GM12878 (cell line): ENCODE measurements around the gene HERC4. TPM values are rescaled to one million over a fixed set of nuclear protein-coding genes. Genes with fewer than 3 reads are reported as not detected.
"Not testable (repeated sequence)": the region's sequence is repeated elsewhere in the genome, so short reads cannot be mapped to it uniquely, and the experiment has no call there.

Source experiments
- ATAC-seq: fragments of 200-7000 bp; cut with Tn5 transposase; 3 replicates; pipeline ENCODE4 v1.9.1; 2020; ENCODE audit warnings: mild to moderate bottlenecking, moderate library complexity
- BruUV-seq: library from RNA; stranded (reverse); fragments of 400-500 nt; replicated peaks from 2 replicates; lab custom pipeline; 2021; lab: Mats Ljungman, UMichigan
- CTCF ChIA-PET: fragments of 300-600 bp; sonication (Branson Sonifier 250); formaldehyde crosslinking; extraction: SDS; loops from one replicate; lab custom pipeline; 2021; ENCODE audit warnings: inconsistent platforms; lab: Yijun Ruan, JAX
- POLR2A ChIA-PET: fragments of 350-600 bp; formaldehyde crosslinking; extraction: SDS; loops from one replicate; lab custom pipeline; 2021; ENCODE audit warnings: inconsistent platforms; lab: Charles Lee
- RAD21 ChIA-PET: fragments of 300-600 bp; sonication (Branson Sonifier 250); formaldehyde crosslinking; loops from one replicate; lab custom pipeline; 2023; ENCODE audit warnings: antibody characterized with exemption; ENCODE audit not compliant: unreplicated experiment; lab: Charles Lee
- SMC1A ChIA-PET: fragments of 300-600 bp; sonication (Branson Sonifier 250); formaldehyde crosslinking; loops from one replicate; lab custom pipeline; 2023; ENCODE audit not compliant: unreplicated experiment, uncharacterized antibody; lab: Charles Lee
- DNase-seq: peaks from one replicate; pipeline ENCODE4 v3.0.0-alpha.2; 2011; ENCODE audit warnings: low read depth, low spot score
- FAIRE-seq: peaks from 3 replicates; lab custom pipeline; 2011; peaks lifted over from hg19 to GRCh38; lab: Jason Lieb, UNC
- H2AFZ ChIP-seq: 2 replicates; pipeline ENCODE4 v1.6.0; 2011; ENCODE audit warnings: low read depth, low read length, control low read depth; ENCODE audit not compliant: control insufficient read depth
- H3K27ac ChIP-seq: 2 replicates; pipeline ENCODE4 v1.5.1; 2011; ENCODE audit warnings: control low read depth; ENCODE audit not compliant: control insufficient read depth, insufficient read depth
- H3K27me3 ChIP-seq, 2 experiments: replicated peaks in 1 of 2; 2 replicates each; pipeline versions ENCODE4 v1.6.0 to v1.6.1; 2011; ENCODE audit warnings: low read length in 1 of 2; ENCODE audit not compliant: control insufficient read depth in 2 of 2, insufficient read depth in 2 of 2
- H3K36me3 ChIP-seq, 2 experiments: 2 replicates each; pipeline ENCODE4 v1.5.1; 2011; ENCODE audit warnings: low read length in 1 of 2; ENCODE audit not compliant: control insufficient read depth in 2 of 2, insufficient read depth in 2 of 2
- H3K4me1 ChIP-seq: 2 replicates; pipeline ENCODE4 v1.6.1; 2011; ENCODE audit warnings: mild to moderate bottlenecking, low read length, moderate library complexity, mixed read lengths; ENCODE audit not compliant: control insufficient read depth, insufficient read depth
- H3K4me2 ChIP-seq: 2 replicates; pipeline ENCODE4 v1.6.0; 2011; ENCODE audit warnings: control low read depth; ENCODE audit not compliant: control insufficient read depth, insufficient read depth
- H3K4me3 ChIP-seq: fragments of 200-600 bp; sonication (generic); 2 replicates; pipeline ENCODE4 v1.5.1; 2016
- H3K79me2 ChIP-seq: 2 replicates; pipeline ENCODE4 v1.6.0; 2011; ENCODE audit warnings: low read length; ENCODE audit not compliant: control insufficient read depth, insufficient read depth
- H3K9ac ChIP-seq: 2 replicates; pipeline ENCODE4 v1.8.0; 2011; ENCODE audit warnings: low read length, control low read depth, mixed read lengths; ENCODE audit not compliant: control insufficient read depth, insufficient read depth
- H3K9me3 ChIP-seq: replicated peaks from 3 replicates; pipeline ENCODE4 v1.5.1; 2011; ENCODE audit warnings: mild to moderate bottlenecking, low read length; ENCODE audit not compliant: control insufficient read depth, insufficient read depth
- H4K20me1 ChIP-seq: 2 replicates; pipeline ENCODE4 v1.6.0; 2011; ENCODE audit not compliant: control insufficient read depth, insufficient read depth
- BCL3 ChIP-seq: IDR thresholded peaks from 2 replicates; pipeline ENCODE4 v1.6.1; 2011; ENCODE audit warnings: borderline replicate concordance, low read depth, mild to moderate bottlenecking, moderate library complexity, low read length; ENCODE audit not compliant: insufficient read depth, poor library complexity, severe bottlenecking
- NFYB ChIP-seq: IDR thresholded peaks from 2 replicates; pipeline ENCODE4 v1.6.1; 2011; ENCODE audit warnings: low read depth, mild to moderate bottlenecking, low read length, improper control_type of control experiment, moderate library complexity; ENCODE audit not compliant: insufficient read depth
- WGBS: methylation state at CpG from one replicate; pipeline ENCODE4 v1.1.6; 2016; ENCODE audit warnings: low lambda C conversion rate; ENCODE audit not compliant: insufficient replicate concordance, insufficient coverage; ENCODE audit errors: missing lambda C conversion rate; 5-methylcytosine and 5-hydroxymethylcytosine counted together
- in situ Hi-C: fragments of 300-500 bp; cut with MboI; formaldehyde crosslinking; loops from 9 replicates; pipeline ENCODE4 v1.14.3; 2018; ENCODE audit warnings: mixed read lengths
- intact Hi-C: fragments of 100-400 bp; cut with micrococcal nuclease; formaldehyde crosslinking; loops from one replicate; pipeline ENCODE4 v1.14.2; 2022; ENCODE audit not compliant: unreplicated experiment
- polyA plus RNA-seq, 11 experiments: library from polyadenylated mRNA; depleted of rRNA in 4 of 11; unstranded in 6 of 11; stranded (reverse) in 5 of 11; fragments of >200 nt; fragmentation: Nextera tagmentation in 4 of 11; fragmentation: Illumina TruSeq in 1 of 11; extraction: Ambion mirVana in 4 of 11; extraction: Trizol in 1 of 11; gene quantifications; 1 replicate in 1 of 11; 2 replicates in 10 of 11; pipeline versions ENCODE4 v1.2.1 to v1.2.3, GENCODE V29; 2011 to 2016; ENCODE audit warnings: inconsistent platforms in 2 of 11, missing spikeins in 2 of 11, low read depth in 1 of 11
- total RNA-seq, 4 experiments: library from RNA; depleted of rRNA in 3 of 4; stranded (reverse); fragments of >200 nt in 3 of 4; fragmentation: Illumina TruSeq in 1 of 4; extraction: Trizol in 1 of 4; gene quantifications; 2 replicates each; pipeline versions ENCODE4 v1.2.1 to v1.2.3, GENCODE V29; 2013 to 2021

HERC4 gene
- total and polyA plus RNA-seq, 10 of the 15 experiments (the other 5 are each of a cell fraction or from before 2014, with no cell fraction given) = 9.7 to 36.8 (median 23.4) TPM

DNA sequence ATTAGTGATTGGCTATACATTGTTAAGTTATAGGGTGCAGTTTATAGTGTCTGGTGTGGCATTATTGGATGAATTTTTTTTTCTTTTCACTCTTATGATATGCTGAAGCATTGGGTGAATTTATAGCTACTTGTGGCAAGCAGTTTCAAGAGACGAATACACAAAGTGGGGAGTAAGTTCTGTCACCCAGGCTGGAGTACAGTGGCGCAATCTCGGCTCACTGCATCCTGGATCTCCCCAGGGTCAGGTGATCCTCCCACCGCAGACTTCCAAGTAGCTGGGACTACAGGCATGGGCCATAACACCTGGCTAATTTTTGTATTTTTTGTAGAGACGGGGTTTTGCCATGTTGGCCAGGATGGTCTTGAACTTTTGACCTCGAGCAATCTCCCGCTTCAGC, 196.9 kb downstream of the HERC4 start:
- H3K27ac ChIP-seq = no peak overlapping the region
- intact Hi-C loops (no loop called here), in situ Hi-C loops (no loop called here)
- H3K79me2 ChIP-seq = no peaks in the 10 kb centered on the region
- H4K20me1 ChIP-seq = no peaks in the 10 kb centered on the region
- H3K4me1 ChIP-seq = no peaks in the 10 kb centered on the region
- no peak for TF ChIP-seq BCL3
- 0 out of 2 replicates have a peak, but pooled peaks have one; percentile 13 for TF ChIP-seq NFYB
- H3K27me3 ChIP-seq = no peaks in the 10 kb centered on the region
- CTCF ChIA-PET = interaction anchor here (0.6 to 1.5 kb wide), 5 partner anchors 23 to 423 kb away, joined by 3 to 5 read pairs (median 3); no protein-coding TSS in a partner anchor
- 74% methylated on average over 7 of the region's 7 CpGs for WGBS
- no TSS peak for BruUV-seq
- no peaks in the 10 kb centered on the region for H3K9me3 ChIP-seq
- no peaks in the 10 kb centered on the region for H3K36me3 ChIP-seq
- no peak overlapping the region for H2AFZ ChIP-seq
- no peak overlapping the region for H3K9ac ChIP-seq
- SMC1A ChIA-PET = interaction anchor here (1.0 kb wide), 1 partner anchor 12 kb away, joined by 8 read pairs; no protein-coding TSS in a partner anchor
- H3K4me2 ChIP-seq = no peak overlapping the region
- FAIRE-seq (no peak), ATAC-seq (no peak), DNase-seq (no peak)
- POLR2A ChIA-PET = interaction anchor here (0.6 to 0.8 kb wide), 3 partner anchors 10 to 22 kb away, joined by 3 to 4 read pairs (median 3); no protein-coding TSS in a partner anchor
- H3K4me3 ChIP-seq = no peak overlapping the region
- RAD21 ChIA-PET = no interaction called here

GRCh38 chr10:67877421-67877820, 197.7 kb downstream of the HERC4 start:
- H3K4me3 ChIP-seq, H2AFZ ChIP-seq, intact Hi-C loops, H3K4me1 ChIP-seq, in situ Hi-C loops, ATAC-seq, H3K9me3 ChIP-seq, H4K20me1 ChIP-seq, RAD21 ChIA-PET, DNase-seq, H3K36me3 ChIP-seq, H3K9ac ChIP-seq, FAIRE-seq, H3K79me2 ChIP-seq, H3K27ac ChIP-seq, H3K4me2 ChIP-seq, H3K27me3 ChIP-seq, BruUV-seq: not testable (repeated sequence)
- ChIA-PET SMC1A (interaction anchor here (1.0 kb wide), 1 partner anchor 11 kb away, joined by 8 read pairs; no protein-coding TSS in a partner anchor), POLR2A (interaction anchor here (0.7 to 0.8 kb wide), 2 partner anchors 15 to 23 kb away, joined by 3 to 4 read pairs; no protein-coding TSS in a partner anchor), CTCF (interaction anchor here (0.7 to 1.5 kb wide), 5 partner anchors 22 to 423 kb away, joined by 3 to 5 read pairs (median 4); no protein-coding TSS in a partner anchor)
- WGBS = 91% methylated on average over 11 of the region's 11 CpGs
